ENCODE measurements around the gene MAGEB2.

DNA sequence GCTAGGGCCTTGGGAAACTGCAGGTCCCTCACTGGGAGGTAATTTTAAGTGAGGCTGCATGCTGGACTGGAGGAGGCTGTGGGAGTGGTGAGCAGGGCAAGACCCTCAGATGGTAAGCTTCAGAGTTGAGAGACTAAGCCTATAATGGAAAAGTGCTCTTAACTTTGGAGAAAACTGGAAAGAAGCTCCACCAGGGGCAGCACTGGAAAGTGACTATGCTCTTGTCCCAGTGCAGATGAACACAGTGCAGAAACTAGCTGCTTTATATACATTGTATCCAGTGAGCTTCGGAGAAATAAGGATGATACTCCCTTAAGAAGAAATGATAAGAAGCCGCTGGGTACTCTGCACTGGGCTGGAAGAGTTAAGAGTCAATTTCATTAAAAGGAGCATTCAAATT lies 3.2 kb upstream of the MAGEB2 start:
- TF ChIP-seq, protein P1, sequence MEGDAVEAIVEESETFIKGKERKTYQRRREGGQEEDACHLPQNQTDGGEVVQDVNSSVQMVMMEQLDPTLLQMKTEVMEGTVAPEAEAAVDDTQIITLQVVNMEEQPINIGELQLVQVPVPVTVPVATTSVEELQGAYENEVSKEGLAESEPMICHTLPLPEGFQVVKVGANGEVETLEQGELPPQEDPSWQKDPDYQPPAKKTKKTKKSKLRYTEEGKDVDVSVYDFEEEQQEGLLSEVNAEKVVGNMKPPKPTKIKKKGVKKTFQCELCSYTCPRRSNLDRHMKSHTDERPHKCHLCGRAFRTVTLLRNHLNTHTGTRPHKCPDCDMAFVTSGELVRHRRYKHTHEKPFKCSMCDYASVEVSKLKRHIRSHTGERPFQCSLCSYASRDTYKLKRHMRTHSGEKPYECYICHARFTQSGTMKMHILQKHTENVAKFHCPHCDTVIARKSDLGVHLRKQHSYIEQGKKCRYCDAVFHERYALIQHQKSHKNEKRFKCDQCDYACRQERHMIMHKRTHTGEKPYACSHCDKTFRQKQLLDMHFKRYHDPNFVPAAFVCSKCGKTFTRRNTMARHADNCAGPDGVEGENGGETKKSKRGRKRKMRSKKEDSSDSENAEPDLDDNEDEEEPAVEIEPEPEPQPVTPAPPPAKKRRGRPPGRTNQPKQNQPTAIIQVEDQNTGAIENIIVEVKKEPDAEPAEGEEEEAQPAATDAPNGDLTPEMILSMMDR (IDR thresholded peaks at IDR 0.05; ENCODE audit: insufficient read depth, low read length), result no peak
- no peak for TF ChIP-seq POLR2AphosphoS5 (IDR thresholded peaks at IDR 0.05; ENCODE audit: low read depth)
